ENCODE results near the gene DEAF1. TPM values are rescaled to one million over a fixed set of nuclear protein-coding genes. Genes with fewer than 3 reads are reported as not detected.

DEAF1 gene
- total RNA-seq, 2 donors from 2014 or later = 15.8 to 28.0 TPM

DNA sequence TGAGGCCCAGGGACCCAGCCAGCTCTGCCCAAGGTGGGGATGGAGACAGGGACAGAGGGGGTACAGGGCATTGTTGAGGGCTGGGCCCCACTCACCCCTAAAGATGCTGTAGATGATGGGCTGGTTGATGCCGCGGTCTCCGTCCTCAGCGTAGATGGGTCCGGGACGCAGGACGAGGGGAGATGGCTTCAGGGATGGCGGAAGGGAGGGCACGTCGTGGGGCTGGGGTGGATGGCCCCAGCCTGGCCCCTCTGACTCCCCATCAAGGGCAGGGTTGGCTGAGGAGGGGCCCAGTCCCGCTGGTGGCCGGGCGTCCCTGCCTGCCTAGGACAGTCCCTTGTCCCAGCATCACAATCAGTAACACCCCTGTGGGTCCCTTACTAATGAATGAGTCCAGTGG lies 74.8 kb downstream of the DEAF1 start:
- H3K27me3 ChIP-seq = no peaks in the 10 kb centered on the region
- TF ChIP-seq, protein P1, sequence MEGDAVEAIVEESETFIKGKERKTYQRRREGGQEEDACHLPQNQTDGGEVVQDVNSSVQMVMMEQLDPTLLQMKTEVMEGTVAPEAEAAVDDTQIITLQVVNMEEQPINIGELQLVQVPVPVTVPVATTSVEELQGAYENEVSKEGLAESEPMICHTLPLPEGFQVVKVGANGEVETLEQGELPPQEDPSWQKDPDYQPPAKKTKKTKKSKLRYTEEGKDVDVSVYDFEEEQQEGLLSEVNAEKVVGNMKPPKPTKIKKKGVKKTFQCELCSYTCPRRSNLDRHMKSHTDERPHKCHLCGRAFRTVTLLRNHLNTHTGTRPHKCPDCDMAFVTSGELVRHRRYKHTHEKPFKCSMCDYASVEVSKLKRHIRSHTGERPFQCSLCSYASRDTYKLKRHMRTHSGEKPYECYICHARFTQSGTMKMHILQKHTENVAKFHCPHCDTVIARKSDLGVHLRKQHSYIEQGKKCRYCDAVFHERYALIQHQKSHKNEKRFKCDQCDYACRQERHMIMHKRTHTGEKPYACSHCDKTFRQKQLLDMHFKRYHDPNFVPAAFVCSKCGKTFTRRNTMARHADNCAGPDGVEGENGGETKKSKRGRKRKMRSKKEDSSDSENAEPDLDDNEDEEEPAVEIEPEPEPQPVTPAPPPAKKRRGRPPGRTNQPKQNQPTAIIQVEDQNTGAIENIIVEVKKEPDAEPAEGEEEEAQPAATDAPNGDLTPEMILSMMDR (IDR thresholded peaks at IDR 0.05) = no peak
- TF ChIP-seq POLR2A (IDR thresholded peaks at IDR 0.05) = no peak
- peaks cover 8% of the 10 kb centered on the region for H3K4me1 ChIP-seq
- ATAC-seq (no peak), DNase-seq (no peak)
- no peak overlapping the region for H3K27ac ChIP-seq
- intact Hi-C loops (cut with DNase I) = no loop called here
- WGBS, 2 donors = 94 to 95% methylated on average over 10 to 13 of the region's 13 CpGs
- no peaks in the 10 kb centered on the region for H3K9me3 ChIP-seq
- peaks cover 0 to 2% of the 10 kb centered on the region in 2 donors for H3K36me3 ChIP-seq (replicated peaks in 1 of 2; ENCODE audit: insufficient read depth in 1 of 2, low read depth in 2 of 2)
- H3K4me3 ChIP-seq = no peak overlapping the region

DNA sequence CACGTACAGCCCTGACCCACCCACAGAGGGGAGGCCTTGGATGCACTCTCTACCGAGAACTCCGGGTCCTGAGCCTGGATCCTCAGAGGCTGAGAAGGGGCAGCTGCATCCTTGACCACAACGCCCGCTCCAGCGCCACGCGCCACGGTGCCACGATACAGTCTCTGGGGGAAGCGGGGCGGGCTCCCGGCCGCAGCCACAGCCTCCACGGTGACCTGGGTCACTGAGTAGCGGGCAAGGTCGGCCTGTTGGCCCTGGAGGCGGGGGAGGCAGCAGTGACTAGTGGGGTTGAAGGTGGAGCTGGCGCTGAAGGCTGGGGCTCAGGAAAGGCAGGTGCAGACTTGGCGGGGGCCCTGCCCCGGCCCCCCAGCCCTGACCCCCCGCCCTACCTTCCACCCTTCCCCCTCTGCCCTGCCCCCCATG lies 75.4 kb downstream of the DEAF1 start:
- DNase-seq (no peak), ATAC-seq (no peak)
- H3K4me3 ChIP-seq = no peak overlapping the region
- H3K27ac ChIP-seq = no peak overlapping the region
- H3K4me1 ChIP-seq = peaks cover 14% of the 10 kb centered on the region
- intact Hi-C loops (cut with DNase I) = no loop called here
- no peaks in the 10 kb centered on the region for H3K9me3 ChIP-seq
- no peaks in the 10 kb centered on the region for H3K27me3 ChIP-seq
- no peak for TF ChIP-seq POLR2A (IDR thresholded peaks at IDR 0.05)
- TF ChIP-seq, protein P1 (IDR thresholded peaks at IDR 0.05) = no peak
- 93 to 96% methylated on average over 4 to 5 of the region's 22 CpGs for WGBS, 2 donors
- H3K36me3 ChIP-seq (replicated peaks in 1 of 2; ENCODE audit: insufficient read depth in 1 of 2, low read depth in 2 of 2) = peaks cover 0 to 2% of the 10 kb centered on the region in 2 donors

DNA sequence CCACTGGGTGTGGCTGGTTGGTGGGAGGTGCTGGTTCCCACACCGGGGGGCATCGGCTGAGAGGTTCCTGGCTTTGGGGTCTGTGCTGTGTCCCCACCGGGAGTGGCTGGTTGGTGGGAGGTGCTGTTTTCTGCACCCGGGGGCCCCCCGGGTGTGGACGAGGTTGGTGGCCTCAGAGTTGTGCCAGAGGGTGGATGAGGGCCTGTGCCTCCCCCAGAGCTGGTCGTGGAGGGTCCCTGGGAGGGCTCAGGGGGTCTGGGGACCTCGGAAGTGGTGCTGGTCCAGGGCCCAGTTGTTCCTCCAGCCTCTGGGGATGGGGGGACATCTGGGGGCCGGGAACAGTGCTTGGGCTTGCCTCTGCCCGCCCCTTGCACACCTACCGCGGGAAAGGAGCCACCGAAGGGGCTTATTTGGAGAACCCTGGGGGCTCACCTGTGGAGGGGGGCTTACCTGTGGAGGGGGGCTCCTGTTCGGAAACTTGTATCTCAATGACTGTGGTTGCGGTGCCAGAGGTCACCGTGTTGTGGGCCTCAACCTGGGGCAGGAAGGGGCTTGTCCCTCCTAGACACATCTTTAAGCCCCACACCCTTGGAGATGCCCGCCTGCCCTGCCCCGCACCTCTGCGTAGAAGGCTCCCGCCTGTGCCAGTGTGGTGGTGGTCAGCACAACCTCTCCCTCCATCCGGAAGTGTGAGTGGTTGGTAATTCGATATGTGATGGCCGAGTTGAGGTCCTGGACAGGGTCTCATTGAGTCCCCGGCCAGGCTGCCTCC lies 76.0 kb downstream of the DEAF1 start:
- 90 to 92% methylated on average over 13 to 22 of the region's 24 CpGs for WGBS, 2 donors
- no peak for DNase-seq
- TF ChIP-seq POLR2A (IDR thresholded peaks at IDR 0.05) = no peak
- TF ChIP-seq, protein P1 (IDR thresholded peaks at IDR 0.05) = no peak
- no peak for ATAC-seq
- Histone ChIP-seq H3K27me3 (no peaks in the 10 kb centered on the region), H3K27ac (no peak overlapping the region), H3K36me3 (replicated peaks in 1 of 2; ENCODE audit: insufficient read depth in 1 of 2, low read depth in 2 of 2) (peaks cover 0 to 2% of the 10 kb centered on the region in 2 donors), H3K4me3 (no peak overlapping the region), H3K4me1 (peaks cover 20% of the 10 kb centered on the region), H3K9me3 (no peaks in the 10 kb centered on the region)
- intact Hi-C loops (cut with DNase I) = no loop called here

DNA sequence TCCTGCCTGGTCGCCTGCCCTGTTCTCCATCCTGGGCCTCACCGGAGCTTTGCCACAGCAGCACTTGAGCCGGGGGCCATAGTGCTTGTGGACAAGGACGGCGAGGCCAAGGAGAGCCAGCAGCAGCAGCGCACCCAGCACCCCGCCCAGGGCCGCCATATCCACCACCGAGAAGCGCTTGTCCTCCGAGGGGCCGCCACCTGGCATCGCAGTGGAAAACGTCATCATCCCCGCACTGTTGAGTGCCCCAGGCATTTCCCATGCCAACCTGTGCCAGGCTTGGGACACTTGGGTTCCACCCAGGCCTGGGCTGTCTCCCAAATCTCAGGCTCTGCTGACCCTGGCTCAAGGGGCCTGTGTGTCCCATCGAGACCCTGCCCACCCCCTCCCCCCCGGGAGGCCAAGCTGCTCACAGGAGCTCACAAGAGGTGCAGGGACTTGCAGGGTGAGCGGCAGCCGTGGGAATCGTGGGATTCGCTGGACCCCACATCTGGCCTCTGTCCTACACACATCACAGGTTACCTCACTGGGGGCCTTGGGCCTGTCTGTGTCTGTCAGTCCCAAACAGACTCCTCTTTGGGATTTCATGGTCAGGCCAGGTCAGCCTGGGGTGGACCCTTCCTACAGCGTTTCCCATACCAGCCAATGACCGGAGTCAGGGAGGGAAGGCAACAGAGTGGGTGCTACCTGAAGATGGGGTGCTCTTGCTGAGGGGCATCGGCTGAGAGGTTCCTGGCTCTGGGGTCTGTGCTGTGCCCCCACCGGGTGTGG lies 76.9 kb downstream of the DEAF1 start:
- TF ChIP-seq POLR2A (IDR thresholded peaks at IDR 0.05) = no peak
- TF ChIP-seq, protein P1 (IDR thresholded peaks at IDR 0.05) = no peak
- Histone ChIP-seq H3K27ac (no peak overlapping the region), H3K4me1 (peaks cover 21% of the 10 kb centered on the region), H3K36me3 (replicated peaks in 1 of 2; ENCODE audit: insufficient read depth in 1 of 2, low read depth in 2 of 2) (peaks cover 0 to 3% of the 10 kb centered on the region in 2 donors), H3K27me3 (no peaks in the 10 kb centered on the region), H3K9me3 (no peaks in the 10 kb centered on the region), H3K4me3 (no peak overlapping the region)
- intact Hi-C loops (cut with DNase I) = no loop called here
- DNase-seq (no peak), ATAC-seq (no peak)
- 86 to 91% methylated on average over 10 to 24 of the region's 25 CpGs for WGBS, 2 donors

Measured in body of pancreas (tissue), 4 donors.